Astrocyte (in vitro differentiated cells and primary cell): ENCODE measurements around the gene EFNB2.

Experiments
- CTCF ChIP-seq: IDR thresholded peaks from 2 replicates; pipeline ENCODE4 v1.5.1; 2011; ENCODE audit warnings: low read depth, mild to moderate bottlenecking, inconsistent platforms, low read length, moderate library complexity; ENCODE audit not compliant: insufficient read depth
- EZH2 ChIP-seq: IDR thresholded peaks from 2 replicates; pipeline ENCODE4 v1.6.1; 2012; ENCODE audit warnings: mild to moderate bottlenecking, low read length, inconsistent platforms; ENCODE audit not compliant: insufficient read depth

- TF ChIP-seq CTCF (no peak), EZH2 (no peak)
Measured at GRCh38 chr13:106503730-106504453, 31.6 kb downstream of the EFNB2 start.
